Fibroblast of villous mesenchyme (primary cell): ENCODE results near the gene HOXA11. TPM values are rescaled to one million over a fixed set of nuclear protein-coding genes. Genes with fewer than 3 reads are reported as not detected.

Experiments
- DNase-seq: peaks from one replicate; pipeline ENCODE4 v3.0.0-alpha.2; 2010; ENCODE audit warnings: low read depth
- H3K4me3 ChIP-seq: 2 replicates; pipeline ENCODE4 v1.5.1; 2011; ENCODE audit warnings: low read depth, mild to moderate bottlenecking, low read length
- CTCF ChIP-seq: IDR thresholded peaks from 2 replicates; pipeline ENCODE4 v1.5.1; 2012; ENCODE audit warnings: low read depth, mild to moderate bottlenecking, low read length; ENCODE audit not compliant: insufficient read depth
- total RNA-seq: library from RNA; depleted of rRNA; stranded (reverse); fragments of >200 nt; gene quantifications from 2 replicates; pipeline ENCODE4 v1.2.3, GENCODE V29; 2012

The HOXA11 gene
- total RNA-seq, 1 donor: 47.1 TPM

GRCh38 chr7:27151341-27151930, 33.6 kb downstream of the HOXA11 start:
- no peak for TF ChIP-seq CTCF
- DNase-seq: no peak

GRCh38 chr7:27150568-27151340, 34.3 kb downstream of the HOXA11 start:
- peak overlapping the region; percentile 77 for H3K4me3 ChIP-seq
- peak; percentile 80 for TF ChIP-seq CTCF
- peak; percentile 77 for DNase-seq

More at GRCh38 chr7:27151341-27151930, 33.6 kb downstream of the HOXA11 start:
- peak overlapping the region; percentile 77 for H3K4me3 ChIP-seq

GRCh38 chr7:27149842-27150567, 35.0 kb downstream of the HOXA11 start:
- no peak for TF ChIP-seq CTCF
- no peak for DNase-seq
- peak overlapping the region; percentile 77 for H3K4me3 ChIP-seq

GRCh38 chr7:27148756-27149641, 36.0 kb downstream of the HOXA11 start:
- DNase-seq: peak; percentile 64
- no peak for TF ChIP-seq CTCF
- peak overlapping the region; percentile 77 for H3K4me3 ChIP-seq

GRCh38 chr7:27148031-27148755, 36.8 kb downstream of the HOXA11 start:
- H3K4me3 ChIP-seq: peak overlapping the region; percentile 77
- no peak for TF ChIP-seq CTCF

More at GRCh38 chr7:27148031-27148755, 36.8 kb downstream of the HOXA11 start:
- peak; percentile 66 for DNase-seq
